ENCODE measurements around the gene CCR2.
"Not testable (repeated sequence)": the region's sequence is repeated elsewhere in the genome, so short reads cannot be mapped to it uniquely, and the experiment has no call there.

CCR2 gene

GRCh38 chr3:46378426-46378942, 24.6 kb downstream of the CCR2 start:
- peak; percentile 58 for DNase-seq (ENCODE audit: low read depth)

DNA sequence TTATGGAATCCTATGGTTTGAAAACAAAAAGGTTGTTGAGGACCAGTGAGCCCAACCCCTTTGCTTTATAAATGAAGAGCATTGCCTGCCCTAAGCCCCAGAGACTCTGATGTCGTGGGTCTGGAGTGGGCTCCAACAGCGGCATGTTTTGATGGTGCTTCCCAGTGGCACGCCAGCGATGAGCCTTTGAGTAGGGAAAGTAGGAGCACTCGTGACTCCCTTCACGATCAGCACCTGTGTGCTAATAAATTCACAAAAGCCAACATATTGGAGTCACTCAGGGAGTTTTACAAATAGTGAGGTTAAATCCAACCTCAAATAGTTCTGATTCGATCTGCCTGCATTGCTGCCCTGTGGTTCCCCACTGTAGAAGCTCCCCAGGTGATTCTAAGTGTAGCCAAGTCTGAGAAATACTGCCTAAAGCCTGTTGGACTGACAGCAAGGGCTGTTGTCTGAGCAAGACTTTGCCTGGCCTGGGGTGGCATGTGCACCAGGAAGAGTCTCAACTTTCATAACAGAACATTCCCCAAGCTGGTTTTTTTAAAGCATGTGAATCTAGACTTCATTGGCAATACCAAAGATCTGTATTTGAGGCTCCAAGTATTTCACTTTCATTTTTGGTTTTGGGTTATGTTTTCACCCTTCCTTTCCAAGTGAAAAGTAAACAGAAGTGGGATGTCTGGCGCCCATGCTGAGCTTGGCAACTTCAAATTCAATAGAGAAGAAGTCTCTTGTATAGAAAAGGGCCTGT, 26.7 kb downstream of the CCR2 start:
- DNase-seq (ENCODE audit: low read depth), result no peak

- DNase-seq (ENCODE audit: low read depth), result no peak
Measured at GRCh38 chr3:46381625-46382024, 27.7 kb downstream of the CCR2 start.

DNA sequence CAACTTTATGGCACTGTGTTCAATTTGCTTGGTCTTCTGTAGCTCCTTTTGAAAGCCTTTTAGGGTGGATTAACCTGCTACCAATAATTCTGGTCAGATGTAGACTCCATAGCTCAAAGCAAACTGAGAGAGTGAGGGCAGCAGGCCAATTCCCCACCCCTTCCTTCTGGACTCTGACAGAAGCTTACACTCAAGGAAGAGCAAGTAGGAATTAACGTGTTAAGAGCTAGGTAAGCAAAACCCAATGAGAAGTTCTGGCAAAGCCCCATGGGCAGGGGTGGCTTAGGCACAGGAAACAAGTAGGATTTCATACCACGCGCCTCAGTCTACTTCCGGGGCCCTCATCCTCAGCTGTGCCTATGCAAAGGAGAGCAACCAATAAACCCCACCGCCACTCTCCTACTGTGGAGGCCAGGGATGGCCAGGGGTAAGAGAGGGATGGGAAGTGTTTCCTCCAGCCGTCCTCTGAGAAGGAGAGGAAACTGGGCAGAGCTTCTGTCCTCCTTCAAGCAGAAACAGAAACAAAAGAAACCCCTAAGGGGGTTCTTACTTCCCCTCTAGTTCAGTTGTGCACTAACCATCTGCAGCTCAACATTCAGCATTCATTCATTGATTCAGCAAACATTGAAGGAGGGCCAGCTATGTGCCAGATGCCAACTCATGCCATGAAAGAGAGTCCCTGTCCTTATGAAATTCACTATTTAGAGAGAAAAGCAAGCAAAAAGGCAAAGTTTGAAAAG, 29.5 kb downstream of the CCR2 start:
- no peak for DNase-seq (ENCODE audit: low read depth)

DNA sequence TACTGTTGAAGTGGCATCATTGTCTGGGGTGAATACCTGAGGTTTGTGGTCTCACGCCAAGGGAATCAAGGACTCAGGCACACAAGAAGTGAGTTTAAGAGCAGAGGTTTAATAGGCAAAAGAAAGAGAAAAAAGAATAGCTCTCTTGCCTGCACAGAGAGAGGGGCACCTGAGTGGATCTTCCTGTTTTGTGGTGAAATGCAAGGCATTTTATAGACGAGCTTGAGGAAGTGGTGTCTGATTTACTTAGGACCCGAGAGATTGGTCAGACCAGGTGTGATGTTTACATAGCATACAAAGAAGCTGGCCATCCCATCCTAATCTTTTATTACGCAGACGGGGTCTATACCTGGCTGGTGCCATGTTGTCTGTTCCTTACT, 30.0 kb downstream of the CCR2 start:
- DNase-seq (ENCODE audit: low read depth), result no peak

- DNase-seq (ENCODE audit: low read depth), result peak; percentile 32
Measured at GRCh38 chr3:46386205-46386604, 32.3 kb downstream of the CCR2 start.

DNA sequence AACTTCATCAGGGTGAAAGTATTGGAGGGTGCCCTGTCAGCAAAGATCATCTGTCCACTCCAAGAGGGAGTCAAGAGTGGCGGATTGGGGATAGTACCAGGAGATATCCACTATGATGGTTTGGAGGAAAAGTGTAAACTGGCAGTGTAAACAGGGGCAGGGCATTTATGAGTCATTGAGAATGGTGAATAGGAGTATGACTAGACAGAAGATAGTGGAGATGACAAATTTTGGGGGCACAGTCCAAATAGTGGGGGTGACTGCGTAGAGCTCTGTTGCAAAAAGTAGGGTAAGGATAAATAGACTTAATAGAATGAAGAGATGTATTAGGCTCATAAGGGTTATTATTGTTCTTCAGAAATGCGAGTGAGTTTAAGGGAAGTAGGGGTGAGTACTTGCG, 34.9 kb downstream of the CCR2 start:
- DNase-seq (ENCODE audit: low read depth), result not testable (repeated sequence)

- DNase-seq (ENCODE audit: low read depth), result no peak
Measured at GRCh38 chr3:46389306-46389705, 35.4 kb downstream of the CCR2 start.

- DNase-seq (ENCODE audit: low read depth), result not testable (repeated sequence)
Measured at GRCh38 chr3:46391526-46391925, 37.6 kb downstream of the CCR2 start.

- DNase-seq (ENCODE audit: low read depth), result no peak
Measured at GRCh38 chr3:46393011-46393410, 39.1 kb downstream of the CCR2 start.

DNA sequence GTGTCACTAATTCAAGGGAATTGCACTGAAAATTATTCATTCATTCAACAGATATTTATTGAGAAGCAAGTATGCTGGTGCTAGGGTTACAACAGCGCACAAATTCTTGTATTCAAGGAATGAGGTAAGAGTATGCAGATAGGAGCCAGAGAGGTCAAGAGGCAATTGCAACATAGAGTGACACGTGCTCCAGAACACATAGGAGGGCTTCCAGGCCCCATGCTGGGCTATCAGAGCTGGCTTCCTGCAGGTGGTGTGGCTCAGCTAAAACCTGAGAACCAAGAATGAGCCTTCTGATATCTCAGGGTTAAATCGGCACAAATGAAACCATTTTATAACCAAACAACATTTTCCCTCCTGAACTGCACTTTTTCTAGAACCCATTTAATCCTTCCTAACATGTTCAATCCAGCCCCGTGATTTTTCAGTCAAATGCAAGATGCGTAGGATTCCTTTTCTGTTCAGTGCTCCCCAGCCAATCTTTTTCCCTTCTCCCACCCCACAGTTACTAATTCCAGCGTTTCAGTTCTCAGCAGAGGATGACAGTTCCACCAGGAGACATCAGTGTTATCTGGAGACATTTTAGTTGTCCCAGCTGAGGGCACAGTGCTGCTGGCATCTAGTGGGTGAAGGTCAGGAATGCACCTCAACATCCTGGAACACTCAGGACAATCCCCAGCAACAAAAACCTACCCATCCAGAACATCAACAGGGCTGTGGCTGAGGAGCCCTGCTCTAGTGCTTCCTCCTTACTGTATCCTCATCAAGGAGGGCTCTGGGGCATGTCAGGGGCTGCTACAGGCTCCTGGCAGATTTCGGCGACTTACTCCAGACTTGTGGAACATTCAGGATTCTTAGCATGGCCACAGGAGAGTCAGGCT, 39.9 kb downstream of the CCR2 start:
- no peak for DNase-seq (ENCODE audit: low read depth)

GRCh38 chr3:46395210-46395661, 41.3 kb downstream of the CCR2 start:
- DNase-seq (ENCODE audit: low read depth), result no peak

GRCh38 chr3:46395766-46396530, 42.0 kb downstream of the CCR2 start:
- DNase-seq (ENCODE audit: low read depth), result no peak

GRCh38 chr3:46397111-46397510, 43.2 kb downstream of the CCR2 start:
- DNase-seq (ENCODE audit: low read depth), result no peak

- DNase-seq (ENCODE audit: low read depth), result no peak
Measured at GRCh38 chr3:46398186-46398955, 44.5 kb downstream of the CCR2 start.

GRCh38 chr3:46399098-46399497, 45.2 kb downstream of the CCR2 start:
- DNase-seq (ENCODE audit: low read depth), result no peak

- DNase-seq (ENCODE audit: low read depth), result no peak
Measured at GRCh38 chr3:46399557-46399956, 45.6 kb downstream of the CCR2 start.

GRCh38 chr3:46400000-46400734, 46.3 kb downstream of the CCR2 start:
- DNase-seq (ENCODE audit: low read depth), result peak; percentile 48

- DNase-seq (ENCODE audit: low read depth), result no peak
Measured at GRCh38 chr3:46400846-46401245, 46.9 kb downstream of the CCR2 start.

- DNase-seq (ENCODE audit: low read depth), result no peak
Measured at GRCh38 chr3:46401579-46401978, 47.7 kb downstream of the CCR2 start.
